ENCODE data around the gene PPP1R1C.

Gene PPP1R1C

GRCh38 chr2:182164686-182165085 is 179.0 kb downstream of the PPP1R1C start:
- H3K9ac ChIP-seq (ENCODE audit: low read depth, low read length): no peak overlapping the region
- no peaks in the 10 kb centered on the region for H3K4me1 ChIP-seq (ENCODE audit: insufficient read depth, low read length)
- H3K36me3 ChIP-seq (ENCODE audit: insufficient read depth, low read length): no peaks in the 10 kb centered on the region
- H3K9me3 ChIP-seq (ENCODE audit: control insufficient read depth, insufficient read depth, low read length): no peaks in the 10 kb centered on the region

GRCh38 chr2:182165202-182165601 is 179.5 kb downstream of the PPP1R1C start:
- Histone ChIP-seq H3K36me3 (ENCODE audit: insufficient read depth, low read length) (no peaks in the 10 kb centered on the region), H3K9ac (ENCODE audit: low read depth, low read length) (no peak overlapping the region), H3K4me1 (ENCODE audit: insufficient read depth, low read length) (no peaks in the 10 kb centered on the region), H3K9me3 (ENCODE audit: control insufficient read depth, insufficient read depth, low read length) (no peaks in the 10 kb centered on the region)

DNA sequence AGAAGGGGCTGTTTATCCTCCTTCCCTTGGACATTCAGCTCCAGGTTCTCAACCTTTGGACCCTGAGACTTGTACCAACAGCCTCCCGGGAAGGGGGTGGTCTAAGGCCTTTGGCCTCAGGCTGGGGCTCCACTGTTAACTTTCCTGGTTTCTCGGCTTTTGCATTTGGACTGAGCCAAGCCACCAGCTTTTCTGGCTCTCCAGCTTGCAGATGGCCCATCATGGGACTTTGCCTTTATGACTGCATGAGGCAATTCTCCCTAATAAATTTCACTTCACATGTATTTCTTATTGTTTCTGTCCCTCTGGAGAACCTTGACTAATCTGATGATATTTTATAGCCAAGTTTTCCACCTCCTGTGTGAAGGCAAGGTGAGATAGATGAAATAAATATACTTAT is 180.8 kb downstream of the PPP1R1C start:
- Histone ChIP-seq H3K9me3 (ENCODE audit: control insufficient read depth, insufficient read depth, low read length) (no peaks in the 10 kb centered on the region), H3K9ac (ENCODE audit: low read depth, low read length) (no peak overlapping the region), H3K36me3 (ENCODE audit: insufficient read depth, low read length) (no peaks in the 10 kb centered on the region), H3K4me1 (ENCODE audit: insufficient read depth, low read length) (no peaks in the 10 kb centered on the region)

- Histone ChIP-seq H3K9ac (ENCODE audit: low read depth, low read length) (no peak overlapping the region), H3K36me3 (ENCODE audit: insufficient read depth, low read length) (no peaks in the 10 kb centered on the region), H3K4me1 (ENCODE audit: insufficient read depth, low read length) (no peaks in the 10 kb centered on the region), H3K9me3 (ENCODE audit: control insufficient read depth, insufficient read depth, low read length) (no peaks in the 10 kb centered on the region)
Observed at GRCh38 chr2:182166841-182167240, 181.2 kb downstream of the PPP1R1C start.
